ENCODE measurements around the gene SDF4. TPM values are rescaled to one million over a fixed set of nuclear protein-coding genes. Genes with fewer than 3 reads are reported as not detected.

The SDF4 gene
- total RNA-seq, 1 experiment from 2014 or later = 154 TPM

DNA sequence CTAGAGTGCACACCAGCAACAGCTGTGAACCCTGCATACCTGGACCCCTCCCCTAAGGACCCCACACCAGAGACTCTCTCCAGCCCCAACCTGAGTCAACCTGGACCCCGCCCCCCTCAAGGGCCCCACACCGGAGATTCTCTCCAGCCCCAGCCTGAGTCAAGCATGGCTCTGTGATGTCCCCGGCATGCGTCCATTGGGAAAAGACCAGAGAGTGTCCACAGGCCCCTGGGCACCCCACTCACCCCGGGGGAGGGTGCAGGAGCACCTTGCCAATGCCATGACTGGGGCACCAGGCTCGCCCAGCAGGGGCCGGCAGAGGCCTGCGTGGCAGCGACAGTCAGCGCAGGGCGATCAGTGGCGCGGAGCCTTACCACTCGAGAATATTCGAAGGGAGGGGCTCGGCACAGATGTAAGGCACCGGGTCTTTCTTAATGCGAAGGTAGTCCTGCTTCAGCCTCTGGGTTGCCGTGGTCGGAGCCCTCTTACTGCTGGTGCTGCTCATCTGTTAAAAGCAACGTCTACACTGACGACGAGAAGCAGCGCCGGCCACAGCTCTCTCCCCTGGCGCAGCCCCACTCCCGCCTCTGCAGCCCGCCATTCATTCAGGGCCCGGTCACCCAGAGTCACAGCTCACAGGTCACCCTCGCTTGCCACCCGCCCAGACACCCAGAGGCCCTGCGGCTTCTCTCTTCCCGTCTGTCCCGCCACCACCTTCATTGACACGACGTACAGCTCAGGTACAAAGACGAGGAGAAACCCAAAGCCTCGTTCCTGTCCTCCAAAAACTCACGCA, 35.9 kb upstream of the SDF4 start:
- peaks cover 90% of the 10 kb centered on the region for H3K36me3 ChIP-seq
- no peaks in the 10 kb centered on the region for H3K9me3 ChIP-seq (replicated peaks)
- no peak overlapping the region for H3K27ac ChIP-seq
- peaks cover 72% of the 10 kb centered on the region for H3K4me1 ChIP-seq (replicated peaks)
- H3K27me3 ChIP-seq (replicated peaks) = no peaks in the 10 kb centered on the region
- no peak for DNase-seq (ENCODE audit: low read depth in 1 of 2, low spot score in 2 of 2)
- H3K4me3 ChIP-seq = no peak overlapping the region

DNA sequence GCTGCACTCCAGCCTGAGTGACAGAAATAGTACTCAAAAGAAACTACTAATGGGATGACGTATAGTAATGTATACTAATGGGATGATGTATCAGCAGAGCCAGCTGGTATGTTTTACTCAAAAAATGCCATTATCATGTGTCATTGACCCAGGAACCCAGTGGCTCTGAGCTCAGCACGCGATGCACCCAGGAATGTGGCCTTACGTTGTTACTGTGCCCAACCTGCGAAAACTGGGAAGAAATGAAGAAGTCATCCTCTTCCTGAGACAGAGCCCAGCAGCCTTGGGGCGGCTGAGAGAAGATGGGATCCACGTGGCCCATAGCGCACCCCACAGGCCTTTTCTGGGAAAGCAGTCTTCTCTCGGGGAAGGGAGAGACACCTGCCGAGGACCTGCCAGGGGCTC, 33.1 kb upstream of the SDF4 start:
- Histone ChIP-seq H3K36me3 (peaks cover 90% of the 10 kb centered on the region), H3K4me3 (no peak overlapping the region), H3K27me3 (replicated peaks) (no peaks in the 10 kb centered on the region), H3K9me3 (replicated peaks) (no peaks in the 10 kb centered on the region), H3K4me1 (replicated peaks) (peaks cover 55% of the 10 kb centered on the region), H3K27ac (peak overlapping the region; percentile 90)
- DNase-seq (ENCODE audit: low read depth in 1 of 2, low spot score in 2 of 2) = peak; percentile 95 to 97

DNA sequence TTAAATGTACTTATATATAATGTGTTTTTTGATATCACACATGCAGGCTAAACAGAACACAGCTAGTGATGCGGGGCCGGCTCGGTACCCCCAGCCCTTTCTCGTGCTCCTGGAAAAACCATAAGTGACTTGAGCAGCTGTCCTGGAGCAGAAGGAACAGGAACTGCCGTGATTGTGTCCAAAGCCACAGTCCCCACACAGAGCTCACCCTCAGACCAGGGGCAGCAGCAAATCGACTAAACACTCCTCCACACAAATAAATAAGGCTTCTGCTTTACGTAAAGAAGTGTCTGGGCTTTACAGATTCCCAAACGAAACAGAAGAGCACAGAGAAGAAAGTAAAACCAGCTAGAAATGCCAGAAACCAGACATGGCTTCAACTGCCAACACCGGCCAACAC, 32.2 kb upstream of the SDF4 start:
- Histone ChIP-seq H3K4me3 (no peak overlapping the region), H3K9me3 (replicated peaks) (no peaks in the 10 kb centered on the region), H3K27ac (peak overlapping the region; percentile 90), H3K4me1 (replicated peaks) (peaks cover 56% of the 10 kb centered on the region), H3K36me3 (peaks cover 92% of the 10 kb centered on the region), H3K27me3 (replicated peaks) (no peaks in the 10 kb centered on the region)
- no peak for DNase-seq (ENCODE audit: low read depth in 1 of 2, low spot score in 2 of 2)

DNA sequence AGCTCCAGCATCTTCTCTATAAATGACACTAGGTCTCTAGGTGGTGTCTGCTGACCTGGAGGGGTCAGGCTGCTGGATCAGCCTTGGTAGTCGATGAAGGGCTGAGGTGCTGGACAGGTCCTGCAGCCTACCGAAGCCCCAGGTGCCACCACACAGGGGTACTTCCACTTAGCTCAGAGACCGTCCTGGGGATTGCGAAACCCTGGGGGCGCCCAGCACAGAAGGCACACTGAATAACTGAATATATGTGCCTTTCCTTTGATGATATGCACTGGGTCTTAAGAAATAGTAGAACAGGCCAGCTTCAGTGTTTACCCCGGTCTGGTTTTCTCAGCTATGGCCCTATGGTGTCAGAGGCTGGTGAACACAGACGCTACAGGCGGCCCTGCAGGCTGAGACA, 31.0 kb upstream of the SDF4 start:
- no peaks in the 10 kb centered on the region for H3K9me3 ChIP-seq (replicated peaks)
- DNase-seq (ENCODE audit: low read depth in 1 of 2, low spot score in 2 of 2) = no peak
- H3K27me3 ChIP-seq (replicated peaks) = no peaks in the 10 kb centered on the region
- H3K4me3 ChIP-seq = no peak overlapping the region
- no peak overlapping the region for H3K27ac ChIP-seq
- peaks cover 95% of the 10 kb centered on the region for H3K36me3 ChIP-seq
- peaks cover 67% of the 10 kb centered on the region for H3K4me1 ChIP-seq (replicated peaks)

DNA sequence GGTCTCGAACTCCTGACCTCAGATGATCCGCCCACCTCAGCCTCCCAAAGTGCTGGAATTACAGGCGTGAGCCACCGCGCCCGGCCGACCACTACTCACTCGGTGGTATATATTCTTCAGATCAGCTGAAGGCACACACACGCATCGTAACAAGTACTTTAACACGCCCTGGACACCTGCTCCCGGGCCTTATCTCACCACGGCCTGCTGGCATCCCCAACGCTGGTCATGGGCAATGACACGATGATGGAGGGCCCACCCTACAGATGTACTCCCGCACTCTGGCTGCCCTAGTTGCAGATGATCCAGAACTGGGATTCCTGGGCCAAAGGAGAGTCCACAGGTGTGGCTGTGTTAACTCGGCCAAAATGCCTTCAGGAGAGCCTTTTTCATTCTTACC, 30.3 kb upstream of the SDF4 start:
- Histone ChIP-seq H3K27ac (no peak overlapping the region), H3K4me3 (no peak overlapping the region), H3K4me1 (replicated peaks) (peaks cover 65% of the 10 kb centered on the region), H3K36me3 (peaks cover 92% of the 10 kb centered on the region), H3K9me3 (replicated peaks) (no peaks in the 10 kb centered on the region), H3K27me3 (replicated peaks) (no peaks in the 10 kb centered on the region)
- no peak for DNase-seq (ENCODE audit: low read depth in 1 of 2, low spot score in 2 of 2)

DNA sequence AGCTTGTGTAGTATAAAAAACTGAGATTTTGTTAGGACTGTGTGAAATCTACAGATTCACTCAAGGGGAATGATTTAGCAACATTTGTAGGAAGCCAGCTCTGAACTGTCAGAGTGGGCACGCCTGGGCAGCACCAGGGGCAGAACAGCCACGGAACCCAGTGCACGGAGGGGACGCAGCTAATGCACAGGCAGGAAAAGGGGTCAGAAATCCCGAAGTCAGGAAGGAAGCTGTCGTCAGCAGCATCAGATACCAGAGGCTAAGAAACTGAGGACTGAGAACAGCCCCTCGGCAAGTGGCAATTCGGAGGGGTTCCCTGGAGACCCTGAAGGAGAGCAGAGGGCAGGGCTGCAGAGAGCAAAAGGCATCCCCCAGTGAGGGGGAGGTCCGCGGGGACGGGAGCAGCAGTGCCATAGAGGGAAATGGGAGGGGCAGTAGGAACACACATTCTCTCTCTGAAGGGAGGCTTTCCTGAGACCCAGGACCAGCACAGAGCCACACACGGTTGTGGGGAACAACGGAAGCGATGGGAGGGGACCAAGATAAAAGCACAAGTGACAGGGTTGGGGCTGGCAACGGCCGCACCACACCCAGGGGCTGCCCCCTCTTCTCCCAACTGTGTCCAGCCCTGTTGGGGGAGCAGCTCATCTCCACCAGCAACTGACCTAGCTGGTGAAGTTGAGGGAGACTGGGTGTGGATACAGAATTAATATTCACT, 29.2 kb upstream of the SDF4 start:
- Histone ChIP-seq H3K4me3 (no peak overlapping the region), H3K9me3 (replicated peaks) (no peaks in the 10 kb centered on the region), H3K4me1 (replicated peaks) (peaks cover 62% of the 10 kb centered on the region), H3K27ac (no peak overlapping the region), H3K27me3 (replicated peaks) (no peaks in the 10 kb centered on the region), H3K36me3 (peaks cover 92% of the 10 kb centered on the region)
- no peak for DNase-seq (ENCODE audit: low read depth in 1 of 2, low spot score in 2 of 2)

DNA sequence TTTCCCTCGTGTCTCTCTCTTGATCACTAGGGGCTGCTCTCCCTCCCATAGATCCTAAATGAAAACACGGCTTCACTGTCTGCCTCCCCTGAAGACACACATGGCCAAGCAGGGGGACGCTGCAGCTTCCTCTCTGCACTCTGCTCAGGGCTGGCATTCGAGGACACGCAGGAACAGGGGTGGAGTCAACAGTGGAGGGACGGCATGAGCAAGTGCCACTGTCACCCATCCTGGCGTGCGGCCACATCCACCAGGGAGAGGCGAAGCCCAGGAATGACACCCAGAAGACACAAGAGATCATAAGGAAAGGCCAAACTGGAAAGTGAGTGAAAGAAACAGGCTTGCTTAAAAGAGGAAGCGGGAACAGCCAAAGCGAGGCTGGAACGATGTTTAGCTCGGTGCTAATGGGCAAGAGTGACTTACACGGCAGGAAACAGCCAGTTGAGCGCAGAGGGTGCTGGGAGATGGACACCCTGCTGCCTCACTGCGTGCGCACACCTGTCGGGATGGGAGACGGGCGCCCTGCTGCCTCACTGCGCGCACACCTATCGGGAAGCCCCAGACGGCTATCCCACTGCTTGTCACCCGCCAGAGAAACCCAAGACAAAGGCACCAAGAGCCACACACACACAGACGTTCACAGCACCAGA, 28.3 kb upstream of the SDF4 start:
- H3K27ac ChIP-seq = no peak overlapping the region
- H3K4me1 ChIP-seq (replicated peaks) = peaks cover 62% of the 10 kb centered on the region
- no peak for DNase-seq (ENCODE audit: low read depth in 1 of 2, low spot score in 2 of 2)
- H3K4me3 ChIP-seq = no peak overlapping the region
- H3K36me3 ChIP-seq = peaks cover 92% of the 10 kb centered on the region
- H3K9me3 ChIP-seq (replicated peaks) = no peaks in the 10 kb centered on the region
- no peaks in the 10 kb centered on the region for H3K27me3 ChIP-seq (replicated peaks)

DNA sequence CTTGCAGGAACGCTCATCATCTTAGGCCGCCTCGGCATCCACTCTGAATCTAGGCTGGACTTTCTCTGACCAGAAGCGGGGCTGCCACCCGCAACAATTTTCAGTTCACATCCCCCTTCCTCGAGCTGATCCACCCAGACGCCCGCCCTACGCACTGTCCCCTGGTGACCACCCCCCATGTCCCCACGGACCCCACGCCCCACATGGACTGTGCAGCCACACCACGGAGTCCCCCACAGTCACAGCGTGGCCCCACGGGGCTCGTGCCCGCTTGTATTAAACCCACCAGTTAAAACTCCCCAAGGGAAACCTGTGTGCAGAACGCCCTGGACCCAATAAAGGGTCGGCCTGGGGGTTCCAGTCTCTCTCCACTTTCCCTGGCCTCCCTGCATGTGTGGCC, 27.7 kb upstream of the SDF4 start:
- H3K4me1 ChIP-seq (replicated peaks) = peaks cover 61% of the 10 kb centered on the region
- H3K4me3 ChIP-seq = no peak overlapping the region
- no peak overlapping the region for H3K27ac ChIP-seq
- peaks cover 95% of the 10 kb centered on the region for H3K36me3 ChIP-seq
- H3K27me3 ChIP-seq (replicated peaks) = no peaks in the 10 kb centered on the region
- no peak for DNase-seq (ENCODE audit: low read depth in 1 of 2, low spot score in 2 of 2)
- no peaks in the 10 kb centered on the region for H3K9me3 ChIP-seq (replicated peaks)

DNA sequence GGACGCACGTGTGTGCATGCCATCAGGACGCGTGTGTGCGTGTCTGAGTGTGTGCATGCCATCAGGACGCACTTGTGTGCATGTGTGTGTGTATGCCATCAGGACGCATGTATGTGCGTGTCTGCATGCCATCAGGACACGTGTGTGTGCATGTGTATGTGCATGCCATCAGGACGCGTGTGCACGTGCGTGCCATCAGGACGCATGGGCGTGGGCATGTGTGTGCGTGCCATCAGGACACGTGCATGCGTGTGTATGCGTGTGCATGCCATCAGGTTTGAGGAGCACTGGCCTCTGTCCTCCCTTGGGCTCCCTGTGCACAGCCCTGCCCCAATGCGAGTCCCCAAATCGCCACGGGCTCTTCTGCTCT, 27.3 kb upstream of the SDF4 start:
- H3K9me3 ChIP-seq (replicated peaks) = no peaks in the 10 kb centered on the region
- no peaks in the 10 kb centered on the region for H3K27me3 ChIP-seq (replicated peaks)
- H3K4me3 ChIP-seq = no peak overlapping the region
- H3K4me1 ChIP-seq (replicated peaks) = peaks cover 61% of the 10 kb centered on the region
- H3K36me3 ChIP-seq = peaks cover 95% of the 10 kb centered on the region
- no peak overlapping the region for H3K27ac ChIP-seq
- no peak for DNase-seq (ENCODE audit: low read depth in 1 of 2, low spot score in 2 of 2)

DNA sequence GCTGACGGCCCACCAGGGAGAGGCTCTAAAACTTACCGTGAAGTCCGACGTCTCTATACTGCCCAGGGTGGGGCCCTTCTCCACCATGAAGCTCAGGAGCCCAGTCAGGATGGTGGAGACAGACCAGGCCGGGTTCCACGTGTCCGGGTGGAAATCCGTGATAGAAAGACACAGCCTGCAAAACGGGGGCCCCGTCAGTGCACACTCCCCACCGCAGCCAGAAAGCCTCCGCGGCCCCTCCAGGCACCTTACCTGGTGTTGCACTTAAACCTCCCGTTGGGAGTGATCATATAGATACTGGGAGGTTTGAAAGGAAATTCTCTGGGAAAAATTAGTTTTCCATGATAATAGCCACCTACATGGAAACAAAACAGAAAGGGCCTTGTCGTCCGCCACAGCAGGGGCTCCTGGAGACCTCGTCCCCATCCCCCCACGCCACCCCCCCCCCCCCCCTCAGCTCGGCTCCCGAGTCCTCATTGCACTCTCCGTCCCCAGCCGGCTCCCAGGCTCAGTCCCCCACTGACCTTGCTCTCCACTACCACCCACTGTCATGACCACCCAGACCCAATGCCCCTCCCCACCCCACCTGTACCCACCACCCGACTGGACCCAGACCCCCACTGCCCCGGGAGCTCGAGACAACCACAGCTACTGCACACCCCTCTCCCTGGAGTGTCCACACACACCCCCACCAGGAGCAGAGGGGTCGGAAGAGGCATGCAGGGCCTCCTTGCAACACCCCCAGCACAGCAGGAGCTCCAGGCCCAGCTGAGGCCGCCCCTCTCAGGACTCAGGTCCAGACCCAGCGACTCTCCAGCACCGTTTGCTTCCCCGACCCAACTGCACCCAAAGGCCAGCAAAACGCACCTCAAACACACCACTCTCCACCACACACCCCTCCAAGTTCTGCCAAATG, 25.4 kb upstream of the SDF4 start:
- H3K9me3 ChIP-seq (replicated peaks) = no peaks in the 10 kb centered on the region

DNA sequence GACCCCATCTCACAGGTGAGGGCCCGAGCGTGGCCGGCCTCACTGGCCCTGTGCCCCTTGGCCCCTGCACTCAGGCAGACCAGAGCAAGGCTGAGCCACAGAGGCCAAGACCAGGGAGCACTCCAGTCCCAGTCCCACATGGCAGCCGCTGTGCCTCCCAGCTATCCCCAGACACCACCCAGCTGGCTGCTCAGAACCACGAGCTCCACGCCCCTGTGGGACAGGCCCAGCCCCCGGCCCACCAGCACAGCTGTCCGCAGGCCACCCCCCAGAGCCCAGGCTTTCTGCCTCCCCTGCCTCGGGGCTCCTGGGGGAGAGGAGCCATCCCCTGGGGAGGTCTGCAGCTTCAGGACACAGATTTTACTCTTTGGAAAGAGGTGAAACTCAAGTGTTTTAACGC, 23.8 kb upstream of the SDF4 start:
- H3K36me3 ChIP-seq = peaks cover 95% of the 10 kb centered on the region
- H3K9me3 ChIP-seq (replicated peaks) = no peaks in the 10 kb centered on the region
- peak overlapping the region; percentile 57 for H3K27ac ChIP-seq
- no peaks in the 10 kb centered on the region for H3K27me3 ChIP-seq (replicated peaks)
- H3K4me1 ChIP-seq (replicated peaks) = peaks cover 61% of the 10 kb centered on the region
- no peak for DNase-seq (ENCODE audit: low read depth in 1 of 2, low spot score in 2 of 2)
- H3K4me3 ChIP-seq = no peak overlapping the region

More for the DNA sequence above, 25.4 kb upstream of the SDF4 start:
- Histone ChIP-seq H3K4me3 (no peak overlapping the region), H3K27ac (peak overlapping the region; percentile 63), H3K27me3 (replicated peaks) (no peaks in the 10 kb centered on the region), H3K4me1 (replicated peaks) (peaks cover 65% of the 10 kb centered on the region), H3K36me3 (peaks cover 95% of the 10 kb centered on the region)
- no peak for DNase-seq (ENCODE audit: low read depth in 1 of 2, low spot score in 2 of 2)

DNA sequence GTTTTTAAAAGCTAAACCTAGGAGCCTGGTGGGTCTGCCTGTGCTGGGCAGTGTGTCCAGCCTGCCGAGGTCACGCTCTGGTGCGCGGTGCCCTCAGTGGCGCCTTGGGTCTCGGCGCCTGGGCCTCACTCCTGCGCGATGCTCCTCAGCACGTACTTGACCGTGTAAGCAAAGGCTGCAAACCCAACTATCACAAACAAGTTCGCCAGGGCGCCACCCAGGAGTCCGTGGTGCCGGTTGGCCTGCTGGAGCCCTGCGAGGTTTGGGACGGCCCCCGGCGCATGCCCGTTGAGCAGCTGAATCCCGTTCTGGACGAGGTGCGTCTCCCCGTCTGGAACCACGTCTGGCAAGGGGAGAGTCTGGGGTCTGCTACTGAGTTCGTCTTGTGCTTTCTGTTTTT, 23.3 kb upstream of the SDF4 start:
- peak overlapping the region; percentile 57 for H3K27ac ChIP-seq
- H3K9me3 ChIP-seq (replicated peaks) = no peaks in the 10 kb centered on the region
- peaks cover 56% of the 10 kb centered on the region for H3K4me1 ChIP-seq (replicated peaks)
- DNase-seq (ENCODE audit: low read depth in 1 of 2, low spot score in 2 of 2) = peak in 1 of 2 experiments; percentile 69
- peaks cover 93% of the 10 kb centered on the region for H3K36me3 ChIP-seq
- H3K27me3 ChIP-seq (replicated peaks) = no peaks in the 10 kb centered on the region
- no peak overlapping the region for H3K4me3 ChIP-seq

DNA sequence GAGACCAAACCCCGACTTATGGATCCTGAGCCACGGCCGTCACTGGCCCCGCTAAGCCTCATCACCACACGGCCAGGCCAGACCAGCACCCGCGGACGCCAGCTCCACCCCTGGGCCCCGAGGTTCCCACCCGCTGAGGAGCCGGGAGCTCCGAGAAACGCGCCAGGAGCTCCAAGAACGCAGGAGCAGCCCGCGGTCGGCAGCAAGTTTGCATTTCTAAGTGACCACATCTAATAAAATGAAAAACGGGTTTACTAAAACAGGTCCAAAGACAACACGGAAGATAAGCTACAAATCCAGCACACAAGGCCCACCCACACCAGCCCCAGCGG, 22.8 kb upstream of the SDF4 start:
- DNase-seq (ENCODE audit: low read depth in 1 of 2, low spot score in 2 of 2) = peak; percentile 83 to 86
- Histone ChIP-seq H3K36me3 (peaks cover 89% of the 10 kb centered on the region), H3K4me3 (no peak overlapping the region), H3K27me3 (replicated peaks) (no peaks in the 10 kb centered on the region), H3K4me1 (replicated peaks) (peaks cover 54% of the 10 kb centered on the region), H3K9me3 (replicated peaks) (no peaks in the 10 kb centered on the region), H3K27ac (peak overlapping the region; percentile 57)

Data from SJSA1 (cell line).